Testis (tissue), 3 donors: ENCODE measurements around the gene MARCHF3. TPM values are rescaled to one million over a fixed set of nuclear protein-coding genes. Genes with fewer than 3 reads are reported as not detected.

ENCODE experiments used
- DNase-seq: peaks from one replicate; pipeline ENCODE4 v3.0.0-alpha.2; 2019
- H3K27ac ChIP-seq, 2 donors: fragments of 200-600 bp; sonication (generic); one replicate each; pipeline ENCODE4 v1.5.1; 2019
- H3K27me3 ChIP-seq: fragments of 200-600 bp; sonication (generic); one replicate; pipeline ENCODE4 v1.5.1; 2019
- H3K36me3 ChIP-seq: fragments of 200-600 bp; sonication (generic); one replicate; pipeline ENCODE4 v1.5.1; 2017; ENCODE audit warnings: low read depth; ENCODE audit errors: missing control alignments
- H3K4me1 ChIP-seq: fragments of 200-600 bp; sonication (generic); one replicate; pipeline ENCODE4 v1.5.1; 2019
- H3K4me3 ChIP-seq, 2 donors: fragments of 200-600 bp; sonication (generic); one replicate each; pipeline ENCODE4 v1.5.1; 2017 to 2019
- H3K9me3 ChIP-seq: fragments of 200-600 bp; sonication (generic); one replicate; pipeline ENCODE4 v1.5.1; 2017
- CTCF ChIP-seq, 3 experiments: fragments of 450-650 bp in 2 of 3; fragments of 200-600 bp in 1 of 3; sonication (generic) in 1 of 3; IDR thresholded peaks; one replicate each; pipeline ENCODE4 v1.5.1; 2016 to 2019; ENCODE audit warnings: antibody characterized with exemption in 3 of 3, mild to moderate bottlenecking in 2 of 3, moderate library complexity in 1 of 3
- POLR2A ChIP-seq: fragments of 450-650 bp; IDR thresholded peaks from one replicate; pipeline ENCODE4 v1.6.1; 2017; ENCODE audit warnings: antibody characterized with exemption, mild to moderate bottlenecking, moderate library complexity
- whole genome bisulfite sequencing, 2 donors: methylation state at CpG; one replicate each; pipeline ENCODE4 v1.1.5; 2018; 5-methylcytosine and 5-hydroxymethylcytosine counted together
- intact Hi-C: fragments of 100-400 bp; cut with DNase I; formaldehyde crosslinking; loops from one replicate; pipeline ENCODE4 v1.15.1; 2023; ENCODE audit warnings: low total_unique reads
- polyA plus RNA-seq: library from polyadenylated mRNA; stranded (reverse); fragments of 350-450 nt; fragmentation: Illumina TruSeq; extraction: RNeasy Lipid Tissue Mini Kit (QIAGEN cat#74804); gene quantifications from one replicate; pipeline ENCODE4 v1.2.3, GENCODE V29; 2014; ENCODE audit warnings: low read depth, low replicate concordance; ENCODE audit not compliant: insufficient read depth
- total RNA-seq, 2 donors: library from RNA; depleted of rRNA; stranded (reverse); fragments of >200 nt; gene quantifications; one replicate each; pipeline ENCODE4 v1.2.3, GENCODE V29; 2016

The MARCHF3 gene
- total and polyA plus RNA-seq, 3 donors from 2014 or later = 34.0 to 81.9 (median 38.8) TPM

GRCh38 chr5:126918615-126918957, 111.8 kb downstream of the MARCHF3 start:
- H3K4me1 ChIP-seq = no peaks in the 10 kb centered on the region
- no peak overlapping the region for H3K27ac ChIP-seq
- no peak for DNase-seq
- TF ChIP-seq POLR2A = no peak
- TF ChIP-seq CTCF (IDR thresholded peaks at IDR 0.05) = no peak
- no peak overlapping the region for H3K4me3 ChIP-seq
- no peaks in the 10 kb centered on the region for H3K9me3 ChIP-seq
- H3K36me3 ChIP-seq = no peaks in the 10 kb centered on the region
- intact Hi-C loops = no loop called here
- H3K27me3 ChIP-seq = no peaks in the 10 kb centered on the region
- WGBS, 2 donors = 93 to 96% methylated on average over 3 of the region's 3 CpGs

- no peak for DNase-seq
- Histone ChIP-seq H3K27me3 (no peaks in the 10 kb centered on the region), H3K4me1 (no peaks in the 10 kb centered on the region), H3K36me3 (no peaks in the 10 kb centered on the region), H3K4me3 (no peak overlapping the region), H3K27ac (no peak overlapping the region), H3K9me3 (no peaks in the 10 kb centered on the region)
- TF ChIP-seq CTCF (IDR thresholded peaks at IDR 0.05) (no peak), POLR2A (no peak)
- WGBS, 2 donors = 78 to 86% methylated on average over 9 of the region's 9 CpGs
- intact Hi-C loops = no loop called here
These were observed 112.3 kb downstream of the MARCHF3 start for GRCh38 chr5:126917918-126918614.

GRCh38 chr5:126915496-126915895, 114.9 kb downstream of the MARCHF3 start:
- intact Hi-C loops = no loop called here
- Histone ChIP-seq H3K4me3 (no peak overlapping the region), H3K27me3 (no peaks in the 10 kb centered on the region), H3K4me1 (no peaks in the 10 kb centered on the region), H3K9me3 (no peaks in the 10 kb centered on the region), H3K36me3 (no peaks in the 10 kb centered on the region), H3K27ac (no peak overlapping the region)
- 97 to 100% methylated on average over 2 of the region's 2 CpGs for WGBS, 2 donors
- TF ChIP-seq POLR2A (no peak), CTCF (IDR thresholded peaks at IDR 0.05) (no peak)
- DNase-seq = no peak

GRCh38 chr5:126914801-126915436, 115.4 kb downstream of the MARCHF3 start:
- no peak for DNase-seq
- Histone ChIP-seq H3K4me1 (no peaks in the 10 kb centered on the region), H3K4me3 (no peak overlapping the region), H3K27ac (no peak overlapping the region), H3K27me3 (no peaks in the 10 kb centered on the region), H3K36me3 (no peaks in the 10 kb centered on the region), H3K9me3 (no peaks in the 10 kb centered on the region)
- WGBS, 2 donors = 85 to 93% methylated on average over 9 of the region's 9 CpGs
- TF ChIP-seq CTCF (IDR thresholded peaks at IDR 0.05) (no peak), POLR2A (no peak)
- intact Hi-C loops = no loop called here
